AG04449 (cell line): Measurements from ENCODE around the gene KCNK13.
"Not testable (repeated sequence)": the region's sequence is repeated elsewhere in the genome, so short reads cannot be mapped to it uniquely, and the experiment has no call there.

Source experiments
- CTCF ChIA-PET: fragments of 350-600 bp; formaldehyde crosslinking; extraction: SDS; loops from one replicate; lab custom pipeline; 2021; ENCODE audit warnings: antibody characterized with exemption; lab: Yijun Ruan, JAX
- POLR2A ChIA-PET: fragments of 400-600, 350-600 bp; formaldehyde crosslinking; extraction: SDS; loops from one replicate; lab custom pipeline; 2020; ENCODE audit warnings: antibody characterized with exemption, inconsistent platforms; lab: Yijun Ruan, JAX
- DNase-seq: peaks from one replicate; pipeline ENCODE4 v3.0.0-alpha.2; 2010; ENCODE audit warnings: low read depth, low spot score
- H3K4me3 ChIP-seq: 2 replicates; pipeline ENCODE4 v1.5.1; 2011; ENCODE audit warnings: low read depth, mild to moderate bottlenecking, control low read depth, low read length
- CTCF ChIP-seq: IDR thresholded peaks from one replicate; pipeline ENCODE4 v1.5.1; 2011; ENCODE audit warnings: mild to moderate bottlenecking, moderate library complexity, low read length, control low read depth, inconsistent platforms; ENCODE audit not compliant: insufficient read depth; ENCODE audit errors: missing control alignments

KCNK13 gene

GRCh38 chr14:90062822-90063539, 1.2 kb downstream of the KCNK13 start:
- POLR2A ChIA-PET: no interaction called here
- no peak for DNase-seq
- H3K4me3 ChIP-seq: no peak overlapping the region
- TF ChIP-seq CTCF: no peak
- CTCF ChIA-PET: interaction anchor here (1.0 to 3.4 kb wide), 4 partner anchors 9 to 173 kb away, joined by 3 to 14 read pairs (median 5); no protein-coding TSS in a partner anchor

GRCh38 chr14:90072350-90072749, 10.6 kb downstream of the KCNK13 start:
- no peak overlapping the region for H3K4me3 ChIP-seq
- no peak for TF ChIP-seq CTCF
- DNase-seq: no peak
- ChIA-PET POLR2A (no interaction called here), CTCF (interaction anchor here (0.7 to 1.9 kb wide), 2 partner anchors 10 to 163 kb away, joined by 3 to 5 read pairs; no protein-coding TSS in a partner anchor)

- DNase-seq: no peak
- H3K4me3 ChIP-seq: no peak overlapping the region
- TF ChIP-seq CTCF: no peak
- ChIA-PET CTCF (no interaction called here), POLR2A (no interaction called here)
These were observed 17.8 kb downstream of the KCNK13 start for GRCh38 chr14:90079576-90079975.

- POLR2A ChIA-PET: no interaction called here
- TF ChIP-seq CTCF: no peak
- no peak overlapping the region for H3K4me3 ChIP-seq
- CTCF ChIA-PET: no interaction called here
- no peak for DNase-seq
These were observed 25.6 kb downstream of the KCNK13 start for GRCh38 chr14:90087433-90087832.

GRCh38 chr14:90088176-90088575, 26.4 kb downstream of the KCNK13 start:
- DNase-seq: no peak
- no peak for TF ChIP-seq CTCF
- POLR2A ChIA-PET: no interaction called here
- CTCF ChIA-PET: no interaction called here
- H3K4me3 ChIP-seq: no peak overlapping the region

GRCh38 chr14:90089486-90089885, 27.7 kb downstream of the KCNK13 start:
- CTCF ChIA-PET, POLR2A ChIA-PET, H3K4me3 ChIP-seq, DNase-seq: not testable (repeated sequence)

- POLR2A ChIA-PET: no interaction called here
- no peak for TF ChIP-seq CTCF
- no peak overlapping the region for H3K4me3 ChIP-seq
- CTCF ChIA-PET: interaction anchor here (1.0 kb wide), 1 partner anchor 37 kb away, joined by 4 read pairs; no protein-coding TSS in a partner anchor
- no peak for DNase-seq
These were observed 29.6 kb downstream of the KCNK13 start for GRCh38 chr14:90091393-90091792.
